Measurements from ENCODE around the gene SLC4A2.

DNA sequence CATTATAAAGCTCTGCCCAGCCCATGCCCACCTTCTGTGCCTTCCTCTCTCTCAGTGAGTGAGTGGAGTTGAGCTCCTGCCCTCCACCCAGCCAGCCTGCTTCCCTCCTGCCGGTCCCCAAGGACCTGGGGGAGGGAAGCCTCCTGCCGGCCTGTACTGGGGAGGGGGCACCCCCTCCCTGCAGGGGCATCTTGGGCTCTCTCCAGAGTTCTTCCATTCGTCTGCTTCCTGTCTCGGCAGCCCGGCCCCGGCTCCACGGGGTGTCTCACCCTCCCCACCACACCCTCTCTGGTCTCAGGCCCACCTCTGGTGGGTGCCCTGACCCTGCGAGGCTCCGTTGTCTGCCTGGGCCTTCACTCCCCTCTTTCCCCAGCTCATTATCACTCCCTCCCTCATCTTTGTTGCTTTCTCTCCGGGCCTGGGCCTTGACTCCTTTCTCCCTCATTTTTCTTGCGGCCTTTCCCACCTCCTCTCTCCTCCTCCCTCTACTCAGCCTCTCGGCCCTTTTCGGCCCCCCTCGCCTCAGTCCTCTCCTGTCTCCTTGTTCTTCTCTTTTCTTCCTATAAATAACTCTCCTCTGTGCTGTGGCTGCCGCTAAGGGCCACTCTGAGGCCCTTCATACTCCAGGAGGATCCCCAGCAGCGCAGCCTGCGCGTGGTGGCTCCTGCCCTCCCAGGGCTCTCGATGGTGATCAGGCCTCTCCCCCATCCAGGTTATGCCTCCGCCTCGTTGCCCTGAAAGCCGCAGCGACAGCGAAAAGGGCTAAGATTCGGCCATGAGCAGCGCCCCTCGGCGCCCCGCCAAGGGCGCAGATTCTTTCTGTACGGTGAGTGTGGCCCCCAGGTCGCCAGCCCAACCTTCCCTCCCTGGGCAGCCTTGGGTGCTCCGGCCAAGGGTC, 2.1 kb downstream of the SLC4A2 start:
- TF ChIP-seq, protein P1, sequence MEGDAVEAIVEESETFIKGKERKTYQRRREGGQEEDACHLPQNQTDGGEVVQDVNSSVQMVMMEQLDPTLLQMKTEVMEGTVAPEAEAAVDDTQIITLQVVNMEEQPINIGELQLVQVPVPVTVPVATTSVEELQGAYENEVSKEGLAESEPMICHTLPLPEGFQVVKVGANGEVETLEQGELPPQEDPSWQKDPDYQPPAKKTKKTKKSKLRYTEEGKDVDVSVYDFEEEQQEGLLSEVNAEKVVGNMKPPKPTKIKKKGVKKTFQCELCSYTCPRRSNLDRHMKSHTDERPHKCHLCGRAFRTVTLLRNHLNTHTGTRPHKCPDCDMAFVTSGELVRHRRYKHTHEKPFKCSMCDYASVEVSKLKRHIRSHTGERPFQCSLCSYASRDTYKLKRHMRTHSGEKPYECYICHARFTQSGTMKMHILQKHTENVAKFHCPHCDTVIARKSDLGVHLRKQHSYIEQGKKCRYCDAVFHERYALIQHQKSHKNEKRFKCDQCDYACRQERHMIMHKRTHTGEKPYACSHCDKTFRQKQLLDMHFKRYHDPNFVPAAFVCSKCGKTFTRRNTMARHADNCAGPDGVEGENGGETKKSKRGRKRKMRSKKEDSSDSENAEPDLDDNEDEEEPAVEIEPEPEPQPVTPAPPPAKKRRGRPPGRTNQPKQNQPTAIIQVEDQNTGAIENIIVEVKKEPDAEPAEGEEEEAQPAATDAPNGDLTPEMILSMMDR (IDR thresholded peaks at IDR 0.05; ENCODE audit: low read depth, low read length): no peak
- no peak for TF ChIP-seq EZH2phosphoT487 (IDR thresholded peaks at IDR 0.05; ENCODE audit: low read depth)

All from OCI-LY3 (cell line).